K562 (cell line): ENCODE data around the gene PTH1R.

Experiments used
- CHD1 ChIP-seq: fragments of 200-600 bp; sonication (generic); IDR thresholded peaks from one replicate; pipeline ENCODE4 v1.6.1; 2012; ENCODE audit warnings: mild to moderate bottlenecking, moderate library complexity, low read length, inconsistent platforms
- CREB1 ChIP-seq, 2 experiments: sonication (generic) in 1 of 2; formaldehyde crosslinking in 1 of 2; IDR thresholded peaks; 2 replicates each; pipeline versions ENCODE4 v1.6.1 to v1.8.0; 2012 to 2022; ENCODE audit warnings: inconsistent platforms in 1 of 2, mild to moderate bottlenecking in 1 of 2, missing genetic modification reagents in 1 of 2, moderate library complexity in 1 of 2
- GABPA ChIP-seq: fragments of 200-800 bp; sonication (Bioruptor generic); conservative IDR thresholded peaks from 2 replicates; pipeline ENCODE4 v1.6.1; 2016; ENCODE audit warnings: low read depth, missing genetic modification characterization, missing compliant biosample characterization
- MAZ ChIP-seq, 2 experiments: fragments of 450-650 bp in 1 of 2; sonication (generic) in 1 of 2; formaldehyde crosslinking; IDR thresholded peaks in 1 of 2; conservative IDR thresholded peaks in 1 of 2; 2 replicates each; pipeline versions ENCODE4 v1.4.0 to v1.5.0; 2020; ENCODE audit warnings: mild to moderate bottlenecking in 1 of 2, missing genetic modification reagents in 1 of 2
- MTF1 ChIP-seq: fragments of 250-450 bp; sonication (Bioruptor Pico); IDR thresholded peaks from 2 replicates; pipeline ENCODE4 v1.9.0; 2021; ENCODE audit warnings: moderate library complexity, mild to moderate bottlenecking, inconsistent platforms, borderline replicate concordance
- SNIP1 ChIP-seq: fragments of 450-650 bp; IDR thresholded peaks from 2 replicates; pipeline ENCODE4 v1.7.1; 2017; ENCODE audit warnings: low read depth, mild to moderate bottlenecking
- TARDBP ChIP-seq: fragments of 450-650 bp; IDR thresholded peaks from 2 replicates; pipeline ENCODE4 v1.6.1; 2016
- TF ChIP-seq, protein P1 (sequence below): fragments of 450-650 bp; IDR thresholded peaks from 2 replicates; pipeline ENCODE4 v1.6.1; 2017; ENCODE audit warnings: antibody characterized with exemption, mild to moderate bottlenecking
- TF ChIP-seq, protein P2 (sequence below): sonication (generic); formaldehyde crosslinking; IDR thresholded peaks from 2 replicates; pipeline ENCODE4 v1.8.0; 2022; ENCODE audit warnings: mild to moderate bottlenecking, missing genetic modification reagents
- TF ChIP-seq, protein P3 (sequence below): fragments of 250-450 bp; sonication (Bioruptor Pico); IDR thresholded peaks from 2 replicates; pipeline ENCODE4 v1.5.0; 2021

DNA sequence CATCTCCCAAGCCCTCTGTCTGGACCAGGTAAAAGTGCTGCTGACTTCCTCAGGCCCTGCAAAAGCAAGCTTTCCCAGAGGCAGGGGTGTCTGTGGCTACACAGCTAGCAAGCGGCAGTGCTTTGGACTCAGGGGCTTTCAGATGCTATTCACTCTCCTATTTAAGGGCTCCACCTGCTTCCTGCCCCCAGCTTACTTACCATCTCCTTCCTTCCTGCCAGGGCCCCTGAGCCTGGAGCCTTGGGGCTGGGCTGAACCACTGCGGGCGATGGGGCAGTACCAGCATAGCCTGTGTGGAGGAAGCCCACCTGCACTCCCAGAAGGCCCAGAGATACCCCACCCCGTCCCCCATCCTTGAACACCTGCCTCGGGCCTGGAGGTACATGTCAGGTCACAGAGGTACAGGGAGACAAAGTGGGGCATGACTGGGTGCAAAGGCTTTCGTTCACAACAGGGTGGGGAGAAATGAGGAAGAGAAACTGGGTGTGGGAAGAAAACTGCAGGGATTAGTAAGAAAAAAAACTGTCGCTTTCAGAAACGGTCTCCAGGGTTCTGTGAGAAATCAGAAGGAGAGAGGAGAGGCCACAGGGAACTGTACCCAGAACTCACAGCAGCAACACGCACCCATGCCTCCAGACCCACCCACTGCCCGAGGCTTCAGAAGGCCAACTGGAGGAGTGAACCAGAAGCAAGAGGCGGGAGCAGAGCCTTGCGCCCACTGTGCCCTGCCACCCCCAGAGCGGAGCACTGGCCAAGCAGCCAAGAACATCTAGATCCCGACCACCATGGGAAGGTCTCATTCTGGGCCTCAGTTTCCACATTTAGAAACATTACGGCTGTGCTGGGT is 49.6 kb downstream of the PTH1R start:
- TF ChIP-seq CREB1 (IDR thresholded peaks at IDR 0.05), result no peak
- no peak for TF ChIP-seq CREB1 (CRISPR knock-in tag; IDR thresholded peaks at IDR 0.05)
- no peak for TF ChIP-seq GABPA
- TF ChIP-seq TARDBP, result no peak
- TF ChIP-seq SNIP1, result no peak
- TF ChIP-seq, protein P1, sequence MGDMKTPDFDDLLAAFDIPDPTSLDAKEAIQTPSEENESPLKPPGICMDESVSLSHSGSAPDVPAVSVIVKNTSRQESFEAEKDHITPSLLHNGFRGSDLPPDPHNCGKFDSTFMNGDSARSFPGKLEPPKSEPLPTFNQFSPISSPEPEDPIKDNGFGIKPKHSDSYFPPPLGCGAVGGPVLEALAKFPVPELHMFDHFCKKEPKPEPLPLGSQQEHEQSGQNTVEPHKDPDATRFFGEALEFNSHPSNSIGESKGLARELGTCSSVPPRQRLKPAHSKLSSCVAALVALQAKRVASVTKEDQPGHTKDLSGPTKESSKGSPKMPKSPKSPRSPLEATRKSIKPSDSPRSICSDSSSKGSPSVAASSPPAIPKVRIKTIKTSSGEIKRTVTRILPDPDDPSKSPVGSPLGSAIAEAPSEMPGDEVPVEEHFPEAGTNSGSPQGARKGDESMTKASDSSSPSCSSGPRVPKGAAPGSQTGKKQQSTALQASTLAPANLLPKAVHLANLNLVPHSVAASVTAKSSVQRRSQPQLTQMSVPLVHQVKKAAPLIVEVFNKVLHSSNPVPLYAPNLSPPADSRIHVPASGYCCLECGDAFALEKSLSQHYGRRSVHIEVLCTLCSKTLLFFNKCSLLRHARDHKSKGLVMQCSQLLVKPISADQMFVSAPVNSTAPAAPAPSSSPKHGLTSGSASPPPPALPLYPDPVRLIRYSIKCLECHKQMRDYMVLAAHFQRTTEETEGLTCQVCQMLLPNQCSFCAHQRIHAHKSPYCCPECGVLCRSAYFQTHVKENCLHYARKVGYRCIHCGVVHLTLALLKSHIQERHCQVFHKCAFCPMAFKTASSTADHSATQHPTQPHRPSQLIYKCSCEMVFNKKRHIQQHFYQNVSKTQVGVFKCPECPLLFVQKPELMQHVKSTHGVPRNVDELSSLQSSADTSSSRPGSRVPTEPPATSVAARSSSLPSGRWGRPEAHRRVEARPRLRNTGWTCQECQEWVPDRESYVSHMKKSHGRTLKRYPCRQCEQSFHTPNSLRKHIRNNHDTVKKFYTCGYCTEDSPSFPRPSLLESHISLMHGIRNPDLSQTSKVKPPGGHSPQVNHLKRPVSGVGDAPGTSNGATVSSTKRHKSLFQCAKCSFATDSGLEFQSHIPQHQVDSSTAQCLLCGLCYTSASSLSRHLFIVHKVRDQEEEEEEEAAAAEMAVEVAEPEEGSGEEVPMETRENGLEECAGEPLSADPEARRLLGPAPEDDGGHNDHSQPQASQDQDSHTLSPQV, result no peak
- TF ChIP-seq CHD1, result no peak
- TF ChIP-seq, protein P2, sequence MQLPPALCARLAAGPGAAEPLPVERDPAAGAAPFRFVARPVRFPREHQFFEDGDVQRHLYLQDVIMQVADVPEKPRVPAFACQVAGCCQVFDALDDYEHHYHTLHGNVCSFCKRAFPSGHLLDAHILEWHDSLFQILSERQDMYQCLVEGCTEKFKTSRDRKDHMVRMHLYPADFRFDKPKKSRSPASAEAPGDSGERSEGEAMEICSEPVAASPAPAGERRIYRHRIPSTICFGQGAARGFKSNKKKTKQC (CRISPR knock-in tag), result no peak
- TF ChIP-seq, protein P3, sequence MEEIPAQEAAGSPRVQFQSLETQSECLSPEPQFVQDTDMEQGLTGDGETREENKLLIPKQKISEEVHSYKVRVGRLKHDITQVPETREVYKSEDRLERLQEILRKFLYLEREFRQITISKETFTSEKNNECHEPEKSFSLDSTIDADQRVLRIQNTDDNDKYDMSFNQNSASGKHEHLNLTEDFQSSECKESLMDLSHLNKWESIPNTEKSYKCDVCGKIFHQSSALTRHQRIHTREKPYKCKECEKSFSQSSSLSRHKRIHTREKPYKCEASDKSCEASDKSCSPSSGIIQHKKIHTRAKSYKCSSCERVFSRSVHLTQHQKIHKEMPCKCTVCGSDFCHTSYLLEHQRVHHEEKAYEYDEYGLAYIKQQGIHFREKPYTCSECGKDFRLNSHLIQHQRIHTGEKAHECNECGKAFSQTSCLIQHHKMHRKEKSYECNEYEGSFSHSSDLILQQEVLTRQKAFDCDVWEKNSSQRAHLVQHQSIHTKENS (CRISPR knock-in tag), result no peak
- TF ChIP-seq MTF1 (CRISPR knock-in tag), result no peak
- no peak for TF ChIP-seq MAZ (CRISPR knock-in tag; conservative IDR thresholded peaks at IDR 0.05 in 1 of 2, IDR thresholded peaks at IDR 0.05 in 1 of 2)
